Hepatic stellate cell (primary cell): ENCODE results near the gene RYK.
"Not testable (repeated sequence)": the region's sequence is repeated elsewhere in the genome, so short reads cannot be mapped to it uniquely, and the experiment has no call there.

Experiments used
- DNase-seq: peaks from one replicate; pipeline ENCODE4 v3.0.0; 2011; ENCODE audit warnings: low spot score

The RYK gene

GRCh38 chr3:134250717-134251220, at the start of gene RYK:
Gene RYK (minus strand): TSS chr3:134250859. CDS start chr3:134250654, 205 bp downstream.
- DNase-seq = peak; percentile 85

GRCh38 chr3:134299888-134300206, 49.2 kb upstream of the RYK start:
- DNase-seq = no peak

GRCh38 chr3:134299185-134299887, 48.7 kb upstream of the RYK start:
- DNase-seq = no peak

GRCh38 chr3:134298249-134298648, 47.6 kb upstream of the RYK start:
- no peak for DNase-seq

GRCh38 chr3:134296616-134297015, 46.0 kb upstream of the RYK start:
- no peak for DNase-seq

- no peak for DNase-seq
Observed at GRCh38 chr3:134295930-134296329, 45.3 kb upstream of the RYK start.

- DNase-seq = no peak
Observed at GRCh38 chr3:134294302-134295280, 43.9 kb upstream of the RYK start.

GRCh38 chr3:134291319-134292254, 40.9 kb upstream of the RYK start:
- DNase-seq = peak; percentile 31

GRCh38 chr3:134287512-134287911, 36.9 kb upstream of the RYK start:
- no peak for DNase-seq

- DNase-seq = no peak
Observed at GRCh38 chr3:134284438-134284837, 33.8 kb upstream of the RYK start.

GRCh38 chr3:134282659-134283047, 32.0 kb upstream of the RYK start:
- DNase-seq = no peak

GRCh38 chr3:134281912-134282658, 31.4 kb upstream of the RYK start:
- DNase-seq = no peak

GRCh38 chr3:134279466-134279865, 28.8 kb upstream of the RYK start:
- DNase-seq = no peak

- no peak for DNase-seq
Observed at GRCh38 chr3:134277066-134277660, 26.5 kb upstream of the RYK start.

- DNase-seq = no peak
Observed at GRCh38 chr3:134276086-134276485, 25.4 kb upstream of the RYK start.

- DNase-seq = not testable (repeated sequence)
Observed at GRCh38 chr3:134275110-134275509, 24.5 kb upstream of the RYK start.

- DNase-seq = no peak
Observed at GRCh38 chr3:134274571-134274970, 23.9 kb upstream of the RYK start.

GRCh38 chr3:134267996-134268395, 17.3 kb upstream of the RYK start:
- DNase-seq = no peak

- no peak for DNase-seq
Observed at GRCh38 chr3:134260987-134261386, 10.3 kb upstream of the RYK start.

GRCh38 chr3:134258761-134259347, 8.2 kb upstream of the RYK start:
- peak; percentile 35 for DNase-seq
